Astrocyte (in vitro differentiated cells and primary cell): ENCODE data around the gene ISY1. TPM values are rescaled to one million over a fixed set of nuclear protein-coding genes. Genes with fewer than 3 reads are reported as not detected.
"Not testable (repeated sequence)": the region's sequence is repeated elsewhere in the genome, so short reads cannot be mapped to it uniquely, and the experiment has no call there.

ENCODE experiments used
- DNase-seq: peaks from one replicate; pipeline ENCODE4 v3.0.0-alpha.2; 2010; ENCODE audit warnings: low read depth
- FAIRE-seq: peaks from 2 replicates; lab custom pipeline; 2011; peaks lifted over from hg19 to GRCh38; lab: Jason Lieb, UNC
- H2AFZ ChIP-seq: 2 replicates; pipeline ENCODE4 v1.6.0; 2012; ENCODE audit warnings: low read depth, low read length, inconsistent platforms
- H3K27ac ChIP-seq: 2 replicates; pipeline ENCODE4 v1.5.1; 2011; ENCODE audit warnings: low read depth, low read length, inconsistent platforms
- H3K27me3 ChIP-seq: 2 replicates; pipeline ENCODE4 v1.6.0; 2011; ENCODE audit warnings: low read length, inconsistent platforms; ENCODE audit not compliant: insufficient read depth
- H3K36me3 ChIP-seq: 2 replicates; pipeline ENCODE4 v1.5.1; 2011; ENCODE audit warnings: low read length, inconsistent platforms; ENCODE audit not compliant: insufficient read depth
- H3K4me1 ChIP-seq: 2 replicates; pipeline ENCODE4 v1.5.1; 2011; ENCODE audit warnings: low read length, inconsistent platforms; ENCODE audit not compliant: insufficient read depth
- H3K4me2 ChIP-seq: 2 replicates; pipeline ENCODE4 v1.6.0; 2012; ENCODE audit warnings: low read length, inconsistent platforms
- H3K4me3 ChIP-seq: 2 replicates; pipeline ENCODE4 v1.5.1; 2011; ENCODE audit warnings: low read depth, mild to moderate bottlenecking, low read length, inconsistent platforms; ENCODE audit not compliant: insufficient read depth
- H3K79me2 ChIP-seq: 2 replicates; pipeline ENCODE4 v1.6.0; 2012; ENCODE audit warnings: mild to moderate bottlenecking, low read length, inconsistent platforms; ENCODE audit not compliant: insufficient read depth
- H3K9ac ChIP-seq: 2 replicates; pipeline ENCODE4 v1.6.0; 2012; ENCODE audit warnings: mild to moderate bottlenecking, low read length, inconsistent platforms
- H3K9me3 ChIP-seq: 2 replicates; pipeline ENCODE4 v1.5.1; 2012; ENCODE audit warnings: low read depth, mild to moderate bottlenecking, low read length, inconsistent platforms; ENCODE audit not compliant: insufficient read depth
- H4K20me1 ChIP-seq: 2 replicates; pipeline ENCODE4 v1.6.0; 2012; ENCODE audit warnings: low read length, inconsistent platforms; ENCODE audit not compliant: insufficient read depth
- H3K27ac Mint-ChIP-seq: one replicate; pipeline ENCODE4 v1.8.0; 2021; ENCODE audit warnings: mild to moderate bottlenecking, mixed read lengths; ENCODE audit not compliant: unreplicated experiment
- H3K27me3 Mint-ChIP-seq: one replicate; pipeline ENCODE4 v1.8.0; 2021; ENCODE audit warnings: low read depth, mixed read lengths; ENCODE audit not compliant: unreplicated experiment
- H3K36me3 Mint-ChIP-seq: one replicate; pipeline ENCODE4 v1.8.0; 2021; ENCODE audit warnings: low read depth, mixed read lengths; ENCODE audit not compliant: unreplicated experiment
- H3K4me1 Mint-ChIP-seq: one replicate; pipeline ENCODE4 v1.8.0; 2021; ENCODE audit warnings: low read depth, mixed read lengths; ENCODE audit not compliant: unreplicated experiment
- H3K4me3 Mint-ChIP-seq: one replicate; pipeline ENCODE4 v1.8.0; 2021; ENCODE audit warnings: mild to moderate bottlenecking, moderate library complexity, mixed read lengths; ENCODE audit not compliant: unreplicated experiment
- H3K9me3 Mint-ChIP-seq: one replicate; pipeline ENCODE4 v1.8.0; 2021; ENCODE audit warnings: mild to moderate bottlenecking, mixed read lengths; ENCODE audit not compliant: unreplicated experiment
- EZH2 ChIP-seq: IDR thresholded peaks from 2 replicates; pipeline ENCODE4 v1.6.1; 2012; ENCODE audit warnings: mild to moderate bottlenecking, low read length, inconsistent platforms; ENCODE audit not compliant: insufficient read depth
- total RNA-seq: library from RNA; stranded (reverse); gene quantifications from 2 replicates; pipeline ENCODE4 v1.2.1, GENCODE V29; 2021
- TF ChIP-seq, protein P1 (sequence below): IDR thresholded peaks from 2 replicates; pipeline ENCODE4 v1.5.1; 2011; ENCODE audit warnings: low read depth, mild to moderate bottlenecking, inconsistent platforms, low read length, moderate library complexity; ENCODE audit not compliant: insufficient read depth

ISY1 gene
- total RNA-seq, 1 donor from 2014 or later, result 26.6 TPM

- TF ChIP-seq EZH2, result no peak
- TF ChIP-seq, protein P1, sequence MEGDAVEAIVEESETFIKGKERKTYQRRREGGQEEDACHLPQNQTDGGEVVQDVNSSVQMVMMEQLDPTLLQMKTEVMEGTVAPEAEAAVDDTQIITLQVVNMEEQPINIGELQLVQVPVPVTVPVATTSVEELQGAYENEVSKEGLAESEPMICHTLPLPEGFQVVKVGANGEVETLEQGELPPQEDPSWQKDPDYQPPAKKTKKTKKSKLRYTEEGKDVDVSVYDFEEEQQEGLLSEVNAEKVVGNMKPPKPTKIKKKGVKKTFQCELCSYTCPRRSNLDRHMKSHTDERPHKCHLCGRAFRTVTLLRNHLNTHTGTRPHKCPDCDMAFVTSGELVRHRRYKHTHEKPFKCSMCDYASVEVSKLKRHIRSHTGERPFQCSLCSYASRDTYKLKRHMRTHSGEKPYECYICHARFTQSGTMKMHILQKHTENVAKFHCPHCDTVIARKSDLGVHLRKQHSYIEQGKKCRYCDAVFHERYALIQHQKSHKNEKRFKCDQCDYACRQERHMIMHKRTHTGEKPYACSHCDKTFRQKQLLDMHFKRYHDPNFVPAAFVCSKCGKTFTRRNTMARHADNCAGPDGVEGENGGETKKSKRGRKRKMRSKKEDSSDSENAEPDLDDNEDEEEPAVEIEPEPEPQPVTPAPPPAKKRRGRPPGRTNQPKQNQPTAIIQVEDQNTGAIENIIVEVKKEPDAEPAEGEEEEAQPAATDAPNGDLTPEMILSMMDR, result no peak
- Mint-ChIP-seq H3K36me3 (peaks cover 18% of the 10 kb centered on the region), H3K9me3 (peaks cover 2% of the 10 kb centered on the region), H3K27me3 (no peaks in the 10 kb centered on the region), H3K4me1 (peaks cover 6% of the 10 kb centered on the region), H3K4me3 (no peak overlapping the region), H3K27ac (no peak overlapping the region)
- Histone ChIP-seq H3K36me3 (no peaks in the 10 kb centered on the region), H3K27ac (no peak overlapping the region), H3K4me1 (no peaks in the 10 kb centered on the region), H3K79me2 (peaks cover 61% of the 10 kb centered on the region), H3K4me3 (no peak overlapping the region), H3K9me3 (no peaks in the 10 kb centered on the region), H3K9ac (no peak overlapping the region), H4K20me1 (peaks cover 83% of the 10 kb centered on the region), H2AFZ (no peak overlapping the region), H3K4me2 (no peak overlapping the region), H3K27me3 (no peaks in the 10 kb centered on the region)
- FAIRE-seq (no peak), DNase-seq (no peak)
Observed at GRCh38 chr3:129100274-129100673, 60.6 kb downstream of the ISY1 start.

DNA sequence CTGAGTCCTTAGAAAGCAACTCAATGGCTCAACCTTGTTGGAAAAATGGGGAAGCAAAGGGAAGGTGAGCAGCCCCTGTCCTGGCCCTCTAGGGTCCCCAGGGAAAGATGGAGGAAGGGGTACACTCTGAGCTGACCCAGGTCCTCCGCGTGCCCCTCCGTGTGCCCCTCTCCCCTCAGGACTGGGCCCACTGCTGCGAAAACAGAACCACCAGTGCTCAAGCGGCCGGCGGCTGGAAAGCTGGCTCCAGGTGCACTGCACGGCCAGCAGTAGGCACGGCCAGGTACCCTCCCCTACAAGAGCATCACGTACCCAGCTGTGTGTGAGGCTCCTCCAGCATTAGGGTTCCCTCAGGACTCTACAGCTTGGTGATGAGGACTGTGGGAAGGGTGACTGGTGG lies 65.6 kb downstream of the ISY1 start:
- H3K36me3 ChIP-seq, result peaks cover 5% of the 10 kb centered on the region
- TF ChIP-seq, protein P1, result no peak
- no peak for TF ChIP-seq EZH2
- Mint-ChIP-seq H3K27me3 (no peaks in the 10 kb centered on the region), H3K27ac (no peak overlapping the region), H3K4me3 (no peak overlapping the region), H3K36me3 (peaks cover 12% of the 10 kb centered on the region), H3K9me3 (peaks cover 2% of the 10 kb centered on the region), H3K4me1 (no peaks in the 10 kb centered on the region)
- no peaks in the 10 kb centered on the region for H3K4me1 ChIP-seq
- H2AFZ ChIP-seq, result no peak overlapping the region
- no peak overlapping the region for H3K27ac ChIP-seq
- FAIRE-seq (no peak), DNase-seq (no peak)
- H3K27me3 ChIP-seq, result no peaks in the 10 kb centered on the region
- H3K4me2 ChIP-seq, result no peak overlapping the region
- H3K79me2 ChIP-seq, result peaks cover 28% of the 10 kb centered on the region
- no peaks in the 10 kb centered on the region for H3K9me3 ChIP-seq
- no peak overlapping the region for H3K4me3 ChIP-seq
- H3K9ac ChIP-seq, result no peak overlapping the region
- H4K20me1 ChIP-seq, result peaks cover 40% of the 10 kb centered on the region

GRCh38 chr3:129088312-129088711 lies 72.6 kb downstream of the ISY1 start:
- H3K4me1 ChIP-seq, H3K36me3 Mint-ChIP-seq, H3K27me3 Mint-ChIP-seq, H3K79me2 ChIP-seq, FAIRE-seq, H4K20me1 ChIP-seq, H3K27me3 ChIP-seq, H3K4me2 ChIP-seq, H3K4me1 Mint-ChIP-seq, H2AFZ ChIP-seq, H3K27ac ChIP-seq, H3K9ac ChIP-seq, DNase-seq, H3K27ac Mint-ChIP-seq, H3K9me3 Mint-ChIP-seq, H3K4me3 Mint-ChIP-seq, H3K4me3 ChIP-seq, H3K36me3 ChIP-seq, H3K9me3 ChIP-seq: not testable (repeated sequence)

DNA sequence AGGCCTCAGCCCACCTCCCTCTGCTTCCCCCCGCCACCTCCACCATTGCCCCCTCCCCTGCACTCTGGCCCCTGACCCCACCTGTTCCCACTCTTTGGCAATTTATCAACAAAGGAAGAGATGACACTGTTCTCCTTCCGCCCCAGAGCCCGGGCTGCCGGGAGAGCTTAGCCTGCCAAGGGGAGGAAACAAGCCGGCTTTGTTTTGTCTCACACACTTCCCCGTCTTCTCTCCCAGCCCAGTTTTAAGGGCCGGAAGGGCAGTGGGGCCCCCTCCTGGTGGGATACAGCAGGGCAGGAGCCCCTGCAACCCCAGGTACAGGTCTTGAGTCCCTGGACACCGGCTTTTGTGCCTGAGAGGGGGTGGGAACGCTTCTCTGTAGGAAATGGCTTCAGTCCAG lies 73.0 kb downstream of the ISY1 start:
- not testable (repeated sequence) for H2AFZ ChIP-seq, H3K9me3 Mint-ChIP-seq, H3K9ac ChIP-seq, H3K36me3 ChIP-seq, H3K4me1 Mint-ChIP-seq, H3K27me3 ChIP-seq, H3K4me3 ChIP-seq, H3K4me1 ChIP-seq, H3K4me3 Mint-ChIP-seq, H3K27ac ChIP-seq, H3K27me3 Mint-ChIP-seq, FAIRE-seq, H3K36me3 Mint-ChIP-seq, H3K9me3 ChIP-seq, H3K79me2 ChIP-seq, DNase-seq, H3K27ac Mint-ChIP-seq, H4K20me1 ChIP-seq, H3K4me2 ChIP-seq
